HG03520 (cell line): Measurements from ENCODE around the gene SLC5A3.

Source experiments
- ATAC-seq: cut with Tn5 transposase; IDR thresholded peaks from one replicate; pipeline ENCODE4 v1.9.1; 2021; ENCODE audit warnings: mild to moderate bottlenecking, moderate library complexity; ENCODE audit not compliant: unreplicated experiment

Gene SLC5A3

DNA sequence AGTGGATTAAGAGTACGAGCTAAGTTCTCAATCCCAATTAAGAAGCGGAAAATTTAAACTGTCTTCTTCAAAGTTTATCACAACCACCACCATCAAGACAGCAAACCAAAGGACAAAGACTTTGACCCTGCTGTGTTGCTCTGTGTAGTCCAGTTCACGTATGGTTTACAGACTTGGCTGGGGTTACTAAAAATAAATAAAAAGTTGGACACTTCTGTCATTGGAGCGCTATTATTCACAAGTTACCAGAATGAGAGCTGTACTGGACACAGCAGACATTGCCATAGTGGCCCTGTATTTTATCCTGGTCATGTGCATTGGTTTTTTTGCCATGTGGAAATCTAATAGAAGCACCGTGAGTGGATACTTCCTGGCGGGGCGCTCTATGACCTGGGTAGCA lies 21.6 kb downstream of the SLC5A3 start:
- no peak for ATAC-seq

GRCh38 chr21:34097442-34097841 lies 24.1 kb downstream of the SLC5A3 start:
- no peak for ATAC-seq

- no peak for ATAC-seq
These were observed 27.0 kb downstream of the SLC5A3 start for GRCh38 chr21:34100337-34100736.

DNA sequence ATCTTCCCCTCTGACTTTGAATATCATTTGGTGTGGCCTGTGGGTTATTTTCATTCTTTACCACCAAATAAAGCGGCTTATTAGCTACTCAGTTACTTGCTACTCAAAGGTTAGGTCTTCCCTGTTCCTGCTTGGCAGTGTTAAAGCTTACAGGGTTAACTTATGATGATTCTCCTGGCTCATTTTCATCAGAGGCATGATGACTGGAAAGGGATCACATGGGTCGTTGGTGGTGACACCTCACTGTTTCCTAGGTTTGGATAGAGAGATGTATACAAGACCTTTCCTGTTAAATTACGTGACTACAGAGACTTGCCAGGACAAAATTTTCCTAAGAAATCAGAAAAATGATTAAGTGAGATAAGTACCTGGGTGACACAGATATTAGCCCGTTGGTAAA lies 27.4 kb downstream of the SLC5A3 start:
- no peak for ATAC-seq

- no peak for ATAC-seq
These were observed 32.7 kb downstream of the SLC5A3 start for GRCh38 chr21:34105947-34106541.

DNA sequence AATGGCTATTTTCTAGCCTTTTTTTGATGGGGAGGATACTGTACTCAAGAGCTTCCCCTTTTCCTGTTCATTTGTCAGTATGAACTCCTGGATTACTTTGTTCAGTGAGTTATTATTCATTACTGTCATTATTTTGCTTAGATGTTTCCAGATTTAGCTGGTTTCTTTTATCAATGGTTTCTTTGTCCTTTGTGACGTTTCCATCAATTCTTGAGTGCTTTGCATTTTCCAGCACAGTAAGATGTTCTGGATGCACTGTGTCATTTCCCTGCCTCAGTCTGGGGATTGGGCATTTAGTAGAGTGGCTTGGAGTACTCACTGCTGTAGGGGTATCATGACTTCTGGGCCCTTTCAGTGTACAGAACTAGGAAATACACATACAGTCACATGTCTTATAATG lies 34.2 kb downstream of the SLC5A3 start:
- ATAC-seq, result no peak

- no peak for ATAC-seq
These were observed 35.7 kb downstream of the SLC5A3 start for GRCh38 chr21:34109075-34109474.

DNA sequence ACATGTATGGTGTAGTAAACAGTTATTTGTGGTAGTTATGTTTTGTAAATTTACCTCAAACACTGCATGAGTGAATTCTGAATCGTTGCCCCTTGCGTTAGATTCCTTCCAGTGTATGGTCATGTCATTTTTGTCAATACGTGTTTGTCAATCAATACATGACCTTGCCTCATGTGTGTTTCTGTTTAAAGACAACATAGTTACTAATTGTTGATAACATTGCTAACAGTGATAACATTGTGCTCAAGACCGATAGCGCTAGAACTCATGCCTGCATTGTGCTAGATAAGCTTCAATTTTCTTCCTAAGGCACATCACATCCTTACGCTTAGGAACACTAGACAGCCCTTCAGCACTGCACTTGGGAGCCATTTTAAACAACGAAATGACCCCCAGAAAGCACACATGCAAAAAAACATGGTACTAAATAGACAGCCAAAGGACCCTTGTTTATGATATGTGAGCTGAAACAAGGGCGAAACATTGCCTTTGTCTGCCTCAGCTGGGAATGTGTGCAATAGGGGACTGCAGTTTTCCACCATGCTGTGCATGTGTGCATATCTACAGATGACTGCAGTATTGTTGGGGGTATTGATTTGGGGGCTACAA lies 37.3 kb downstream of the SLC5A3 start:
- ATAC-seq, result no peak

- no peak for ATAC-seq
These were observed 39.1 kb downstream of the SLC5A3 start for GRCh38 chr21:34112316-34113033.

DNA sequence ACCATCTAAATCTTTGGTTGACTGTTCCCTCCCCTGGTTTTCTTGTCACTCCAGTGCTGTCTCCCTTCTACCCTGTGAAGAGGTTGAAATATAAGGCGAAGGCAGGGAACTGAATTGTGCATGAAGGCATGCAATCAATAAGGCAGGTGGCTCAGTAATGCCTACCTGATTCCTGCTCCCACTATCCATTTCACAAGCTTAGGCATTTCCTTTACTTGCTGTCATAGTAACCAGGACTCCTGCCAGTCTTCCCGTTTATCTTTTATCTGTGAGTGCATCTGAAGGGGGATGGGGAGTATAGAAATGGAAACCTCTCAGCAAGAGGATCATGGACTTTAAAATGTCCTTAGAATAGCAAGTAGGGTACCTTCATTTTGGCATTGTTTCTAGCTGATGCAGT lies 40.5 kb downstream of the SLC5A3 start:
- no peak for ATAC-seq

DNA sequence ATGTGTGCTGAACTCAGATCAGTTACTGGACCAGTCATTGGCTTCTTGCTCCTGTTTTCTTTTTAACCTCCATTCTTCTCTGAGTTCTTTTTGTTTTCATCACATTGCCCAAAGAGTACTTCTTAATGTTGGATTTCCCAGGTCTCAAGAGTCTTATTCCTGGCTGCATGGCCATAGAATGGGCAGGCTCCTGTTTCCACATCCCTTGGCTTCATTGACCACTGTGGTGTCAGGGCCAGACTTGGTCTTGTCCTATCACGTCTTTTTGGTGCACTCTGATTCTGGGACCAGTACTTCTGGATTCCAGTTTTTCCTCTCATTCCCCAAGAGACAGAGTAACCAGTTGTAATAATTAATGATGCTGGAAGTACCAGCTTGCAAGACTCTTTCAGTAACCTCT lies 41.8 kb downstream of the SLC5A3 start:
- ATAC-seq, result no peak

DNA sequence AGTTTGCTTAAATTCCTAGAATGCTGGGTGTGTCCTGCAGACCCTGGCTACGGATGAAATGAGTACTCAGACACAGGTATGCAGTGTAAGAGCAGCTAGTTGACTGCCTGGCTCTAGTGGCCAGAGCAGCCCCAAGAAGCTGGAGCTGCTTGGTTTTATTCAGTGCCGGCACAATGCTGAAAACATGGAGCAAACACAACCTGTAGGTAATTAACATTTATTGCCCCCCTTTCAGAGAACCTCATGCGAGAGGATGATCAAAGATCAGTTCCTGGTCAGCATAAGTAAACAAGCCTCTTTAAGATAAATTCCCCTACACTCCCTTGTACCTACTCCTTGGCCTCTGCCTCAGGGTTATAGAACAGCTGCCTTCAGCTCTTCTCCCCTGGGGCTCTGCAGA lies 43.2 kb downstream of the SLC5A3 start:
- no peak for ATAC-seq

DNA sequence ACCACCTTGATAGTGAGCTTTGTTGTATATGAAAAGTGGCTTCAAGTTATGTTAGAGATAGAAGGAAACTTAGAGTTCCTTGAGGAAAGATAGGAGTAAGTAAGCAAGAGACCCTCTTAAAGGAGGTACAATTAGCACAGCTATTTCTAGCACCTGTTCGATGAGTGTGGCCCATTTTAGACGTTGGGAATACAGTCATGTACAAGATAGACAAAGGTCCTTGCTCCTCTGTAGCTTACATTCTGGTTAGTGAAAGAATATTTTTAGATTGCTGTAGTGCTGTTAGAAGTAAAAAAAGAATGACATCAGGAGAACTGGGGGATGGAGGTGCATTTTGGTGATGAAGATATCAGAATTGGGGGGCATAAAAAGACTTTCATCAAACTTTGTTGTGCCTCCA lies 47.5 kb downstream of the SLC5A3 start:
- no peak for ATAC-seq

GRCh38 chr21:34122047-34122446 lies 48.7 kb downstream of the SLC5A3 start:
- ATAC-seq, result no peak
